ENCODE measurements around the gene LOXL1. TPM values are rescaled to one million over a fixed set of nuclear protein-coding genes. Genes with fewer than 3 reads are reported as not detected.

The LOXL1 gene
- polyA plus RNA-seq, 3 donors = 0.07 TPM; not detected in 2

GRCh38 chr15:73962433-73962832 is 36.2 kb downstream of the LOXL1 start:
- no peaks in the 10 kb centered on the region for H3K36me3 ChIP-seq (replicated peaks in 1 of 2; ENCODE audit: control insufficient read depth in 1 of 2, insufficient read depth in 2 of 2, low read length in 2 of 2)
- intact Hi-C loops (cut with micrococcal nuclease) = no loop called here
- Mint-ChIP-seq H3K9me3 (no peaks in the 10 kb centered on the region), H3K4me3 (no peak overlapping the region), H3K27me3 (ENCODE audit: low read depth in 3 of 3) (peaks cover 14 to 21% (median 17%) of the 10 kb centered on the region in 3 donors), H3K27ac (no peak overlapping the region), H3K4me1 (peaks cover 26% of the 10 kb centered on the region), H3K36me3 (no peaks in the 10 kb centered on the region)
- no peak for TF ChIP-seq CTCF (IDR thresholded peaks at IDR 0.05)
- DNase-seq = no peak
- H3K79me2 ChIP-seq (ENCODE audit: insufficient read depth, low read length) = no peaks in the 10 kb centered on the region
- H3K4me1 ChIP-seq (ENCODE audit: control insufficient read depth in 1 of 2, insufficient read depth in 2 of 2, low read length in 2 of 2) = peaks cover 14 to 18% of the 10 kb centered on the region in 2 donors
- H3K27me3 ChIP-seq (ENCODE audit: control insufficient read depth in 2 of 2, insufficient read depth in 2 of 2, low read length in 2 of 2) = no peaks in the 10 kb centered on the region
- no peak overlapping the region for H3K27ac ChIP-seq (ENCODE audit: low read depth in 1 of 2, low read length in 2 of 2)
- H3K4me2 ChIP-seq (replicated peaks; ENCODE audit: extremely low read depth, low read length, poor library complexity, severe bottlenecking) = no peak overlapping the region
- no peaks in the 10 kb centered on the region for H4K20me1 ChIP-seq (ENCODE audit: insufficient read depth, low read length)
- H3K4me3 ChIP-seq (replicated peaks in 1 of 3; ENCODE audit: low read depth in 2 of 3, low read length in 3 of 3) = no peak overlapping the region
- no peaks in the 10 kb centered on the region for H3K9me3 ChIP-seq (replicated peaks in 1 of 2; ENCODE audit: control insufficient read depth in 1 of 2, insufficient read depth in 1 of 2, low read length in 2 of 2)
- no peak overlapping the region for H2AFZ ChIP-seq (ENCODE audit: insufficient read depth, low read depth, low read length, poor library complexity, severe bottlenecking)
- WGBS (ENCODE audit: insufficient coverage) = no CpG with 5 or more reads among the region's 5 CpGs
- no peak overlapping the region for H3K9ac ChIP-seq (ENCODE audit: insufficient read depth, low read length, poor library complexity, severe bottlenecking)

- Mint-ChIP-seq H3K27me3 (ENCODE audit: low read depth in 3 of 3) (peaks cover 1 to 5% (median 4%) of the 10 kb centered on the region in 3 donors), H3K4me3 (peak overlapping the region; percentile 74 to 83), H3K27ac (no peak overlapping the region), H3K36me3 (no peaks in the 10 kb centered on the region), H3K4me1 (peaks cover 14% of the 10 kb centered on the region), H3K9me3 (no peaks in the 10 kb centered on the region)
- Histone ChIP-seq H3K36me3 (replicated peaks in 1 of 2; ENCODE audit: control insufficient read depth in 1 of 2, insufficient read depth in 2 of 2, low read length in 2 of 2) (no peaks in the 10 kb centered on the region), H4K20me1 (ENCODE audit: insufficient read depth, low read length) (no peaks in the 10 kb centered on the region), H3K4me3 (replicated peaks in 1 of 3; ENCODE audit: low read depth in 2 of 3, low read length in 3 of 3) (peak overlapping the region in 1 of 3 experiments; percentile 58), H3K4me1 (ENCODE audit: control insufficient read depth in 1 of 2, insufficient read depth in 2 of 2, low read length in 2 of 2) (peaks cover 14 to 18% of the 10 kb centered on the region in 2 donors), H3K9ac (ENCODE audit: insufficient read depth, low read length, poor library complexity, severe bottlenecking) (no peak overlapping the region), H3K79me2 (ENCODE audit: insufficient read depth, low read length) (no peaks in the 10 kb centered on the region), H3K27ac (ENCODE audit: low read depth in 1 of 2, low read length in 2 of 2) (no peak overlapping the region), H2AFZ (ENCODE audit: insufficient read depth, low read depth, low read length, poor library complexity, severe bottlenecking) (peak overlapping the region; percentile 77), H3K4me2 (replicated peaks; ENCODE audit: extremely low read depth, low read length, poor library complexity, severe bottlenecking) (peak overlapping the region; percentile 61), H3K9me3 (replicated peaks in 1 of 2; ENCODE audit: control insufficient read depth in 1 of 2, insufficient read depth in 1 of 2, low read length in 2 of 2) (no peaks in the 10 kb centered on the region), H3K27me3 (ENCODE audit: control insufficient read depth in 2 of 2, insufficient read depth in 2 of 2, low read length in 2 of 2) (no peaks in the 10 kb centered on the region)
- TF ChIP-seq CTCF (IDR thresholded peaks at IDR 0.05) = peak; percentile 93
- intact Hi-C loops (cut with micrococcal nuclease) = no loop called here
- 6% methylated on average over 7 of the region's 11 CpGs for WGBS (ENCODE audit: insufficient coverage)
- peak; percentile 66 to 74 (median 69) for DNase-seq
Observed at GRCh38 chr15:73964736-73965093, 38.5 kb downstream of the LOXL1 start.

Measured in CD14-positive monocyte (primary cell).